T follicular helper cell (primary cell): ENCODE data around the gene DUSP5.
"Not testable (repeated sequence)": the region's sequence is repeated elsewhere in the genome, so short reads cannot be mapped to it uniquely, and the experiment has no call there.

Experiments used
- DNase-seq: peaks from one replicate; pipeline ENCODE4 v3.0.0-alpha.2; 2020; ENCODE audit warnings: low read depth

Gene DUSP5

DNA sequence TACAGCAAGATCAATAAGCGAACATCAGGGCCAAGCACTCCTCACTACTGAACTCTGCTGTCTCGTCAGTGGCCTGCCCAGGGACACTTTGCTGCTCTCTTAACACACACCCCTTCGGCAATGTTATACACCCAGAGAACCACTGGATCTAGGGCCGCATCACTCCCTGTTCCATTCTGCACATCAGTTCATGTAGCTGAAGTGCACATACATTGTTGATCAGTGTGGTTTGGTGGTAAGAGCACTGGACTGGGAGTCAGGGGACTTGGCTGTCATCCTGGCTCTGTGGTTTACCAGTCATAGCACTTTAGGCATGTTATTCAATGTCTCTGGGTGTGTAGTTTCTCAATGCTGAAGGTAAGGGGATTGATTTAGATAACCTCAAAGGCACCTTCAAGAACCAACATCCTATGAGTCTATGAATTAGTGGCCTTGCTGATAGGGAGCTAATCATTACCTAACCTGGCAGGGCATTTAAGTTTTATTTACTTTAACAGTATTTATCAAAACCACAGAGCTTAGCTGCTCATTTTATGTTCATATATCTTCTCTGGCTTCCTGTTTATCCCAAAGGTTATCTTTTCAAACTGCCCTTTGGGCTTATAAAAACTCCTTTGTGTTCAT lies 24.8 kb downstream of the DUSP5 start:
- DNase-seq = no peak

DNA sequence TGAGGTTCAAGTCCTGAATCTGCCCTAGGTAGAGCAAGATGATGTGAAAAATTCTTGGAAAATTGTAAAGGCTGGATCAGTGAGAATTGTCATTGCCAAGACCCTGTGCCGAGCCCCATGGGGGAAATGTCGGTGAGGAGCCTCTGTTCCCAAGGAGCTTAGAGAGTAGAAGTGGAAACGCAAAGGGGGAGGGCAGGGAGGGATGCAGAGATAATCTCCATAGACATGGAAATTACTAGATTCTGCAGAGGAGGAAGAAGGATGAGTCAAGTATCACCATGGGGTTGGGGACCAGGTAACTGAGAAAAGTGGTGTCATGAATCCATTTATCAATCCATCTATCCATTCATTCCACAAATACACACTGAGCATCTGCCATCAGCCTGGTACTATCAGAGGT lies 26.0 kb downstream of the DUSP5 start:
- DNase-seq = no peak

DNA sequence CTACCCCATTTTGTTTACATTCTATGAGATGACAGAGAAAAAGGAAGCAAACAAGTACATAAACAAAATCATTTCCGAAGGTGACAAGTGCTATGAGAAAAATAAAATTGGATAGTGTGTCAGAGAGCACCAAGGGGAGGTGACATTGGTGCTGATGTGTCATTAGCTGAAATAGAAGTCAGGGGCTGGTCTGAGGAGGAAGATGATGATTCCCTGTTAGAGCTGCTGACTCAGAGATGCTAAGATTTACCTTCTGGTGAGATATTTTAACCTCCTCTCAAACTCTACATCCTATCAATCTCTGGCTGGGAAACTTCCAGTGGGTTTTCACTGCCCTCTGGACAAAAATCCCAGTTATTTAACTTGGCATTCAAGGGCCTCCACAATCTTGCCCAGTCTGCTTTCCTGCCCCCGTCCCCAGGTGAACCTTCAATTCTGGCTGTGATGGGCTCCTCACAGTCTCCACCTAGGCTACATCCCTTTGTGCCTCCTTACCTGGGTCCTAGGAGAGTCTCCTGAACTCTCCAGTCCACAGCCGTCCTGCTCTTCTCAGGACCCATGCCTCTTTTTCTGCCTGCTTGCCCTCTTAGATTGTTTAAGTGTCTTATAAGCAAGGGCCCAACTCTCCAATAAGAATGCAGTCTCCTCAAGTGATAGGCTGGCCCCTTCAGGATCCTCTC lies 26.6 kb downstream of the DUSP5 start:
- DNase-seq = no peak

DNA sequence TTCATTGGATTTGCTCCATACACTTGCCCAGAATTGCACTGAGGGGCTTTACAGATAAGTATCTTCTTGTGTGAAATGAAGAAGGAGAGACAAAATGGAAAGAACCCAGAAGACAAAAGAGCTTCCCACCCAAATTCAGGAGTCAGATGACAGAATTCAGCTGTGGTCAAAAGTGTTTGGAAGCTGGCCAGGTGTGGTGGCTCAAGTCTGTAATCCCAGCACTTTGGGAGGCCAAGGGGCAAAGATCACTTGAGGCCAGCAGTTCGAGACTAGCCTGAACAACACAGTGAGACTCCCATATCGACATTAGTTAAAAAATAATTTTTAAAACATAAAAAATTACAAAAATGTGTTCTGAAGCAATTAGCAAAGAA lies 27.1 kb downstream of the DUSP5 start:
- DNase-seq = no peak

DNA sequence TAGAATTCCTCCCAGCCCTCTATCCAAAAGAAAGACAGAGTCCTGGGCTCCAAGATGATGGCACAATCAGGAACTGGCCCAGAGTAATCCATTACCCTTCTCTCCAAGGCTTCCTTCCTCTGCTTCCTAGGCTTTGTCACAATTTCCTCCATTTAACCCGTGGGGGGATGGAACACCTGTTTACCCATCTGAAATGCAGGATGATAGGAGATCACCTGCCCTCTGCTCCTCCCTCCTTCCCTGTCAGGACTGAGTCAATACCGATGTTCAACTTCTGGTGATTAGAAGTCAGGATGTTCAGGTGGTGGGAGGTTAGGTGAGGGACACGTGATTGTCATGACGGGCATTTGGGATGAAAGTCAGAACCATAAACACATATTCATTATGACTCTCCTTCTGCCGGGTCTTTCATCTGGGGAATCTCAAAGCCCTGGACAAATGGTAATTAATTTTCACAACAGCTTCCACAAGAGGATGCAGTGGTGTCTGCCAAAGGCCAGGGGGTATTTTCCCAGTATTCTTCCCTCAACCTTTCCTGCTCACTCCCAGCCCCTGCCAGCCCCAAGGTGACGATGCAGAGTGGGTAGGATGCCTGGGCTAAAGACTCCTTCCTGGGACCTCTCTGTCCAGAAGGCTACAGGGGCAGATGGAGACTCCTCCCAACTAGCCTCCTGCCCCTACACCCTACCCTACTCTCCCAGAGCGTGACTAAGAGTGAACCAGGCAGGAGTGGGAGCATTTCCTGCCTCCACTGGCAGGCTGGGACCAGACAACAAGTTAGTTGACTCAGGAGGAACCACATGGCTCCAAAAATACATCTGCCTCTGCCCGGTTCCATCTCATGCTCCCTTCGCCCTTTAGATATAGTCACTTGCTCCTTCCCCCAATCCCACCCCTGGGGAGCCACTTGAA lies 27.9 kb downstream of the DUSP5 start:
- no peak for DNase-seq

DNA sequence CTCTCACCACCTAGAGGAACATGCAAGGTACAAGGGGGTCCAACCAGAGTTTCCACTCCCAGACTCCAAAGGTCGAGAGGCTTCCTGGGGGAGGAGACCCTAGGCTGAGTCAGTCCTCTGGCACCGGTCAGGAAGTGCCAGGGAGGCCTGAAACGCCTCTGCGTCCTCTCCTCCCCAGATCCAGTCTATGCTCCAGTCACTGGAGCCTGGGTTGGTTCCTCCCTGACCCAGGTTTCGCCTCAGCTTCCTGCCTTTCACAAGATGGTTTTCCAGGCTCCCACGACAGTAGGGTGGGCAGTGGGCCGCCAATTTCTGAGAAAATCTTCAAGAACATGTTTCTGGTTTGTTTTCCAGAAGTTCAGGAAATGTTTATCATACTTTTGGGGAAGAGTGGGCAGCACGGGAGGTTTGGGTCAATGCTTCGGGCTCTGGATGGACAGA lies 30.0 kb downstream of the DUSP5 start:
- no peak for DNase-seq

DNA sequence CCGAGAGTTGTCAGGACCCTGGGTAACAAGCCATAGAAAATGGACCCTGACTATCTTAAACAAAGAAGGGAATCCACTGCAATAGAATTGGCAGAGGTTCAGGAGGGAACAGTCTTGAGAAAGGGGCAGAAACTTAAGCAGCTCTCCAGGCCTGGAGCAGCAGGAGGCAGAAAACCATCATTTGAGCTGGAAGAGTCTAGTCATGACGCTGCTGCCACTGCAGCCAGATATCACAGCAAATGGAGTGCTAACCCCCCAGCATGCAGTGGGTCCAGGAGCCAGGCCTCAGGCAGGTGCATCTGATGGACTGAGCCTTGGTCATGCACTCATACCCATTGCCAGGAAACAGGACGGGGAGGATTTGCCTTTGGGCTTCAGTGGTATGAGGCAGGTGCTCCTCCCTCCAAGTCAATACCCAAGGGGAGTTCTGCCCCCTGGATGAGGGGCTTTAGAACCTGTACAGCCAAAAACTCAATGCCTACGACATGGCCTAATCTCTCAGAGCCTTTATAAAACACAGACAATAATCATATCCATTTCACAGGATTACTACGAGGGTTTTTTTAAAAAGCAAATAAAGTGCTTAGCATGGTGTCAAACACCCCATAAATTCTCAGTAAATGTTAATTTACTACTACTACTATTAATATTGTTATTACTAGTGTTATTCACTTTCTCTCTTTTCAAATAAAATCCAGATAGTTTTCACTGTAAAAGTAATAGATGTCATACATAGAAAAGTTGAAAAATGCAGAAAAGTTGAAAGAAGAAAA lies 30.7 kb downstream of the DUSP5 start:
- DNase-seq = no peak

DNA sequence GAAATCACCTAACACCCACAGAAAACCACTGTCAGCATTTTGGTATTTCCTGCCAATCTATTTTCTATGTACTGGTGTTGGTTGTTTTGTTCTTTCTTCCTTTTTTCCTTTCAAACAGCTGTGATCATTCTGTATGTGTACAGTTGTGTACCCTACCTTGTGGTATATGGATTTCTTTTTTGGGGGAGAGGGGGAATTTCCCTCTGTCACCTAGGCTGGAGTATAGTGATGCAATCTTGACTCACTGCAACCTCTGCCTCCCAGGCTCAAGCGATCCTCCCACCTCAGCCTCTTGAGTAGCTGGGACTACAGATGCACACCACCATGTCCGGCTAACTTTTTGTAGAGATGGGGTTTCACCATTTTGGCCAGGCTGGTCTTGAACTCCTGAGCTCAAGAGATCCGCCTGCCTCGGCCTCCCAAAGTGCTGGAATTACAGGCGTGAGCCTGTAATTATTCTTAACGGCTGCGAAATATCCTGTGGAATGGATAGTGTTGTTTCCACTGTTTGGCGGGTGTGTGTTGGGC lies 31.4 kb downstream of the DUSP5 start:
- not testable (repeated sequence) for DNase-seq

DNA sequence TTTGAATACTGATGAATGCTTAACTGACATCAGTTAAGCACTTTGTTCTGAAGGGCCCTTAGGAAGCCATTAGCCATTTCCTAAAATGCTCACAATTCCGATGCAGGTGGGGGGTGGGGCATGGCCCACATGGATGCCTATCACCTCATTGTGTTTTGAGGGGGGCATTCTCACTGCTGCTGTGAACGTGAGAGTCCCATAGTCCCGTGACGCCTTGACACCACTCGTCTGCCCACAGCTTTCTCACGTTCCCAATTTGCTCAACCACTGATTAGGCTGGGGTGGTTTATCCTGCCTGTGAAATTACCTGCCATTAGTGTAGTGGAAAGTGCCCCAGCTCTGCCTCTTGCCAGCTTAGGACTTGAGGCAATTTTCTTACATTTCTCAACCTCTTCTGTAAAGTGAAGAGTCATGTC lies 31.9 kb downstream of the DUSP5 start:
- DNase-seq = no peak

DNA sequence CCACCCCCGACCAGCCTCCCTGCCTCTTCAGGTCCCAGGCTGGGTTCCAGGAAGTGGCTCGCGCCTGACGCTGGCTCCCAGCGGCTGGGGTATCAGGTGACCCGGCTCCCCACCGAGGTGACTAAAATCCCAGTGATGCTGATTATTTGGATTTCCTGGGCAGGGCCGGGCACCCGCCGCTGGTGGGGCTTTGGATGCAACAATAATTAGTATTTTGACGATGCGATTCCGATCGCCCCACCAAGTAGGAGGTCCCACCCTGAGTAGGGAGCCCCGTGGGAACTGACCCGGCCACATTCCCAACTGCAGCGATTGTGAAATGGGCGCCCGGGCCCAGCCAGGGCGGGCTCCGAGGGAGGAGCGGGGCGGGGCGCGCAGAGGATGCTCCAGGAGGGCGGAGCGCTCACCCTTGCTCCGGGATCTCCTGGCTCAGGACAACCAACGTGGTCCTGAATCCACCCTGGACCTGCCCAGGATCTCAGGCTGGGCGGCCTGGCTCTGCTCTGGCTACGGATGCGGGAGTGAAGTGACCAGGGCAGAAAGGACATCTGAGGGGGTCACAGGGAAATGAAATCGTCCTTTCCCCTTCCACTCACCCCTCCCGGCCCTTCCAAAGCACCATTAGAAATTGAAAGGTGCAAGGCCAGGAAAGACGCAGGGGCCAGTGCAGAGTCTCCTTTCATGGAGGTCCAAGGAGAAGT lies 32.6 kb downstream of the DUSP5 start:
- no peak for DNase-seq

DNA sequence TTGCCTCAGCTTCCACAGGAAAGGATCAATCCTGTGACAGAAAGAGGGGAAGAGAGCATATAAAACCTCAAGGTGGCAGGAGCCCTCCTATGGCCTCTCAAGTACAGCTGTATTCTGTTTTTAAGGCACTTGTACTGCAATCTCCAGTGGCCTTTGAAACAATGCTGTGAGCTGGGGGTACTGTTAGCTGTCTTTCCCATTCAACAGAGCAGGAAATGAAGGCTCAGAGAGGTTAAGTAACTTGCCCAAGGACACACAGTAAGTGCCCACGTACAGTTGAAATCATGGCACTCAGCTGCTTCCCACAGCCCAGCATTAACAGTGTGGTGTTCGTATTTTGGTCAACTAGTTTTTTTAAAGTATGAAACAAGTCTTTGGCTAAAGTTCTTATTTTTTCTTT lies 34.0 kb downstream of the DUSP5 start:
- no peak for DNase-seq

DNA sequence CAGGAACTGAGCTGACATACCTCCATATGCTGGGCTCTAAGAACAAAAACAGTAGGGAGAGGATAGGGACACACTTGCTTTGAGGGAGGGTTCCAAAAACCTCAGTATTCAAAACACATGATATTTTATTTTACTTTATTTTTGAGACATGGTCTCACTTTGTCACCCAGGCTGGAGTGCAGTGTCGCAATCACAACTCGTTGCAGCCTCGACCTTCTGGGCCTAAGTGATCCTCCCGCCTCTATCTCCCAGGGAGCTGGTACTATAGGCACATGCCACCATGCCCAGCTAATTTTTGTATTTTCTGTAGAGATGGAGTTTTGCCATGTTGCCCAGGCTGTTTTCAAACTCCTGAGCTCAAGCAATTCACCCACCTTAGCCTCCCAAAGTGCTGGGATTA lies 34.9 kb downstream of the DUSP5 start:
- DNase-seq = not testable (repeated sequence)

DNA sequence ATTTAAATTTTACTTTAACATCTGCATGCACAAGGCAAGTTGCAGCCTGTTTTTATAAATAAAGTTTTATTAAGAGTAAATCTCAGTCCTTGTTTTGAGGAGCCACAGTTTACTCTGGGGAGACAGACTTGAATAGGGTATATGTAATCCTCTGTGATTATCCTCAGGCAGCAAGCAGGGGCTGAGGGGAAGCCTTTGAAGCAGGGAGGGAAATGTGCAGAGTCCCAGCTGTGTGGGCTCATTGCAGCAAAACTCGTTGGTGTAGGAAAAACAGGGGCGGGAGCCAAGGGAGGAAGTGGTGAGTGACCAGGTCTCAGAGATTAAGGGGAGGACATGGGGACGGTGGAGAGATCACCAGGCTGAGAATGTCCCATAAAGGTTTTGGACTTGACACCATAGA lies 35.4 kb downstream of the DUSP5 start:
- no peak for DNase-seq

DNA sequence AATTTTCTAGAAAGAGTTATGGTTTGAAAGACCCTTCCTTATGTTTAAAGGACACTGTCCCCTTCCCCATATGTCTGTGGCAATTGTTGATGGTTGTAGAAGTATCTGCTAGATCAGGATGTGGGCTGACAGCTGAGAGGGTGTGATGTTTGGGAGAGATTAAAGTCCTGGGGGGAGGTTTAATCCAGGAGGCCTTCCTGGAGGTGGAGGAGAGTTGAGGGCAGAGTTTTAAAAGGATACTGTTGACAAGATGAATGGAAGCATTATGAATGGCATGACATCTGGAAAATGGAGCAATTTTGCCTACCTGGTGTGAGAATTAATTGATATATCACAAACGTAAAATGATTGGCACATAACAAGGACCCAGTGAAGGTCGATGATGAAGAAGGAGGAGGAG lies 36.9 kb downstream of the DUSP5 start:
- no peak for DNase-seq

DNA sequence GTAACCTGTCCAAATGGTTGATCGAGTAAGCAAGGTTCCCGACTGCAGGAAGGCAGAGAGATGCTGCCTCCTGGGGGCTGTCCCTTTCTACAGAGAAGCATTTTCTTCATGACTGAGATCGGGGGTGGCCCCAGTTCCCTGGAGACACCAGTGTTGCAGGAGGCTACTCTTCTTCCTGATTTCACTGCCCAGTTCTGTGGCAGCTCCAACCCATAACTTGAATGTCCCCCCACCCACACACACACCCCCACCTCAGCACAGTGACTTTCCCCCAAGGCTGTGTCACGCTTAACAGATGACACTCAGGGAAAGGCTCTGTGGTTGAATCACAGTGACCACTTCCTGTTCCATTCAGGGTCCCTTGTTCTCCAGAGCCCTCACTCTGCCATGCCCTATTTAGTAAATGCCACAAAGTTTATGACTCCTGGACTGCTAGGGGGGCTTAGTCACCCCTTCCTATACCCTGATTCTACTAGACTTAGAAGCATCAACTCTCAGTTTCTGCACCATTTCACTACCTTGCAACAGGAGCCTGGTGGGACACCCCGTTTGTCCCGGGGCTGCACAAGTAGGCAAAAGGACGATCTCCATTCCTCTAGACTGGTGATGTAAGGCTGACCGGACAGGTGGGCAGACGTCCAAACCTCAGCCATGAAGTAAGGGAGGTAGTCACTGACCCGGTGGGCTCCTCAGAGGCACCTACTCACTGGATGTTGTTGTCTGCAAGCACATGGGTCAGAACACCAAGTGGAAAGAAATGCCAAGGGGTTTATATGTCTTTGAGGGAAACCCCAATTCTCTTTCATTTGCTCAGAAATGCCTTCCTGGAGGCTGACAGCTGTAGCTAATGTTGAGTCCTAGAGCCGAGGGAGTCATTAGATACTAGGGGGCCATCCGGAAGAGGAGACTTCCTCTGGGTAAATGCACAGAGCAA lies 38.5 kb downstream of the DUSP5 start:
- peak; percentile 21 for DNase-seq

DNA sequence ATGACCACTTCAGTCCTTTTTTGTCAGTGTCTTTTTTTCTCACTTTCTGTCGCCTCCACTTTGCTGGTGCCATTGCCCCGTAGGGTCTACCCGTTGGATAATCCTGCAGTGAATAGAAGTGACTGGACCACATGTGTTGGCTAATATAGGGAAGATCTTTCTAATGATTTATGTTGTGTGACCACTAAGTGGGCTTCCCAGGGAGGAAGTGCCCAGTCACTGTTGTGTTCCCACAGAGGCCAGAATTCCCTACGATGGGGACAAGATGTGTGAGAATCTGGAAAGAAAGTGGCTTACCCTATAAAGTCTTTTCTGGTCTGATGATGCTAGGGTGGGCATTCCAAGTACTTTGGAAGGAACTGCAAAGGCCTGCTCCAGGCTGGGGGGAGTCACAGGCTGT lies 41.4 kb downstream of the DUSP5 start:
- DNase-seq = no peak

DNA sequence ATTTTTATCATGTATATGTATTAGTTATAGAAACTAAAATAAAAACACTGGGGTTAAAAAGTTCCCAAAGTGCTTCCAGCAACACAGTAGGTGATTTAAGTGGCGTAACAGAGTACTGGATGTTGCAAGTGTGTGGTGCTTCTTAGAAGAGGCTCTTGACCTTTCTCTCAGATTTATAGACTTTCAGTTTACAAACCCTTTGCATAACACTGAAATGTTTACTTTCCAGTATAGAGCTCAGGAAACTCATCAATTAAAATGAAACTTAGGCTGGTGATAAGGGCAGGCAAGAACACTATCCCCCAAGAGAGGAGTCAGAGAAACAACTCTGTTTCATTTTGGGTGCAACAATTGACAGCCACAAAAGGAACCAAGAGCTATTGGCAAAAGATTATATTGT lies 42.3 kb downstream of the DUSP5 start:
- no peak for DNase-seq

DNA sequence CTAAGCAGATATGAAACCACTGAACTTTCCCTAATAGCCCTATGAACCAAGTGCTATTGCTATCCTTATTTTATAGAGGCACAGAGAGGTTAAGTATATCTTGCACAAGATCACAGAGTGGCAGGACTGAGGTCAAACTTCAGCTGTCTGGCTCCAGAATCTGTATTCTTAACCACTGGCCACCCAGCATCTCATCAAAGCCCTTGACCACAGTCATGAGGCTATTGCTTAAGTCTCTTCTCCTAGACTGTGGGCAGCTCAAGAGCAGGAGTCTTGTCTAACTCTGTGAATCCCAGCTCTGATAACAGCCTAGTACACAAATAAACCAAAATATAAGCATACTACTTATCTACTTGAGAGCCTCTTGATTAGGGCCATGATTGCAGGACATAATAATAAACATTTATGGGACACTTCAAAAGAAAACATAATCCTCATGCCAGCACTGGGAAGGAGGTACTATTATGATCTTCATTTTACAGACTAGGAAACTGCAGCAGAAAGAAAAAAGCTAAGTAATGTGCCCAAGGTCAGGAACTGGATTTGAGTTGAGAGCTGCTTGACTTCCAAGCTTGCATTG lies 47.3 kb downstream of the DUSP5 start:
- no peak for DNase-seq

DNA sequence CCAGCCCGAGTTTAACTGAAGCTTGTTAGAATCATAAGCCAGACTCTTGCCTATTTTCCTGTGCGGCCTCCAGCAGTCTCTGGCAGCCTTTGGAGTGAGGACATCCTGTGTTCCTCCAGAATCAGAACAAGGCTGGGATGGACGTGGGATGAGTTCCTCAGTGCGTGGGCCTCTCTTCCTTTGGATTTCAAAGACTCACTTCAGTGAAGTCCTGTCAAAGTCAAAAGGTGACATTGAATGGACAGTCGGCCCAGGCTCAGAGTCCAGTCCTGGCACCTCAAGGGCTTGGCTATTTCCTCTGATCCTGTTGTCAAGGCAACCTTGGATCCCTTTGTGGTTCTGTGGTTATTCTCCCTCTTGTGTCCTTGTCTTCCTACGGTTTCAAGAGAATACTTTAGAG lies 48.4 kb downstream of the DUSP5 start:
- DNase-seq = no peak
